Measurements from ENCODE around the gene ANKS1B. TPM values are rescaled to one million over a fixed set of nuclear protein-coding genes. Genes with fewer than 3 reads are reported as not detected.
"Not testable (repeated sequence)": the region's sequence is repeated elsewhere in the genome, so short reads cannot be mapped to it uniquely, and the experiment has no call there.

Gene ANKS1B
- total and polyA plus RNA-seq, 7 donors, result 0.46 to 7.4 (median 3.6) TPM

GRCh38 chr12:99649551-99649950 lies 335.2 kb downstream of the ANKS1B start:
- no peak for ATAC-seq
- no peaks in the 10 kb centered on the region for H3K9me3 ChIP-seq
- no peak for TF ChIP-seq CTCF (IDR thresholded peaks at IDR 0.05)
- no peaks in the 10 kb centered on the region for H3K36me3 ChIP-seq (ENCODE audit: insufficient read depth in 1 of 2, low read depth in 1 of 2)
- intact Hi-C loops (cut with DNase I), result no loop called here
- H3K4me1 ChIP-seq, result no peaks in the 10 kb centered on the region
- H3K4me3 ChIP-seq, result no peak overlapping the region
- WGBS, 3 donors, result 62 to 69% (median 64%) methylated on average over 1 of the region's 1 CpG
- DNase-seq, result no peak
- no peaks in the 10 kb centered on the region for H3K27me3 ChIP-seq (ENCODE audit: insufficient read depth in 3 of 3, low read length in 2 of 3)
- no peak overlapping the region for H3K27ac ChIP-seq

- H3K36me3 ChIP-seq (ENCODE audit: insufficient read depth in 1 of 2, low read depth in 1 of 2), result no peaks in the 10 kb centered on the region
- ATAC-seq, result no peak
- DNase-seq, result no peak
- H3K4me1 ChIP-seq, result no peaks in the 10 kb centered on the region
- no peak for TF ChIP-seq CTCF (IDR thresholded peaks at IDR 0.05)
- no peaks in the 10 kb centered on the region for H3K27me3 ChIP-seq (ENCODE audit: insufficient read depth in 3 of 3, low read length in 2 of 3)
- no peak overlapping the region for H3K4me3 ChIP-seq
- no peaks in the 10 kb centered on the region for H3K9me3 ChIP-seq
- intact Hi-C loops (cut with DNase I), result no loop called here
- WGBS, 3 donors, result 87 to 90% (median 87%) methylated on average over 14 of the region's 14 CpGs
- no peak overlapping the region for H3K27ac ChIP-seq
Observed at GRCh38 chr12:99648183-99648582, 336.6 kb downstream of the ANKS1B start.

DNA sequence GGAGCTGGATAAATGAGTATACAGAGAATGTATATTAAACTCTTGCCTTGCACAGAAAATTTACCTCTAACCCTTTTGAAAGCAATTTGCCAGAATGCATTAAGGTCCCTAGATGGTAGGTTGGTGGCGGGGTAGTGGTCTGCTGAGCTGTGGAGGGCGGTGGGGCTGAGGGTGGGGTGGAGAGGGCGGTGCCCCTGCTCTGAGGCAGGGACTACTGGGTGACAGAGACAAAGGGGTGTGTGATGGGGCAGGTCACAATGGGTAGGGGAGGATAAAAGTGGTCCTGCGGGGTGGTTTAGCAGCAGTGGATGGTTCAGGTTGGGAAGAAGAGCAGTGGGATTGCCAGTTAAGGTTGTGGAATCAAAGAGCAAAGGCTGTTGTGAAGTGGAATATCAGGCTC lies 337.3 kb downstream of the ANKS1B start, which contains the start of gene GARIN6:
Gene GARIN6, plus strand, starts transcription at position 301 of the 400 bp plus-strand sequence. CDS start 422 bp downstream, outside the sequence.
- TF ChIP-seq CTCF (IDR thresholded peaks at IDR 0.05), result no peak
- no peak for DNase-seq
- no peaks in the 10 kb centered on the region for H3K36me3 ChIP-seq (ENCODE audit: insufficient read depth in 1 of 2, low read depth in 1 of 2)
- WGBS, 3 donors, result 86 to 98% (median 89%) methylated on average over 4 of the region's 4 CpGs
- H3K27me3 ChIP-seq (ENCODE audit: insufficient read depth in 3 of 3, low read length in 2 of 3), result no peaks in the 10 kb centered on the region
- H3K9me3 ChIP-seq, result no peaks in the 10 kb centered on the region
- no peak within 1 kb of the TSS for H3K4me3 ChIP-seq
- H3K4me1 ChIP-seq, result no peaks in the 10 kb centered on the region
- no peak for ATAC-seq
- intact Hi-C loops (cut with DNase I), result no loop called here
- H3K27ac ChIP-seq, result no peak within 1 kb of the TSS

DNA sequence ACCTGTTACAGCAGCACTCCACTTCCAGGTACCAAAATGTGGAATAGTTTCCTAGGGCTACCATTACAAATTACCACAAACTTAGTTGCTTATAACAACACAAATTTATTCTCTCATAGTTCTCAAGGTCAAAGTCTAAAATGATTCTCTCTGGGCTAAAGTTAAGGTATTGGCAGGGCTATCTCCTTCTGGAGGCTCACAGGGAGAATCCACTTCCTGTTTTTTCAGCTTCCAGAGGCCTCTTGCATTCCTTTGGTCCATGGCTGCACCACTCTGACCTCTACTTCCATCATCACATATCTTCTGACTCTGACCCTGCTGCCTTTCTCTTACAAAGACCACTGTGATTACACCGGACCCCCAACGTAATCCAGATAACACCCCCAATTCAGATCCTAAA lies 340.1 kb downstream of the ANKS1B start:
- H3K4me3 ChIP-seq, result no peak overlapping the region
- no peaks in the 10 kb centered on the region for H3K27me3 ChIP-seq (ENCODE audit: insufficient read depth in 3 of 3, low read length in 2 of 3)
- ATAC-seq (no peak), DNase-seq (no peak)
- no peaks in the 10 kb centered on the region for H3K9me3 ChIP-seq
- intact Hi-C loops (cut with DNase I), result no loop called here
- H3K4me1 ChIP-seq, result no peaks in the 10 kb centered on the region
- H3K36me3 ChIP-seq (ENCODE audit: insufficient read depth in 1 of 2, low read depth in 1 of 2), result no peaks in the 10 kb centered on the region
- TF ChIP-seq CTCF (IDR thresholded peaks at IDR 0.05), result no peak
- H3K27ac ChIP-seq, result no peak overlapping the region
- WGBS, 3 donors, result 81 to 87% (median 86%) methylated on average over 2 of the region's 2 CpGs

DNA sequence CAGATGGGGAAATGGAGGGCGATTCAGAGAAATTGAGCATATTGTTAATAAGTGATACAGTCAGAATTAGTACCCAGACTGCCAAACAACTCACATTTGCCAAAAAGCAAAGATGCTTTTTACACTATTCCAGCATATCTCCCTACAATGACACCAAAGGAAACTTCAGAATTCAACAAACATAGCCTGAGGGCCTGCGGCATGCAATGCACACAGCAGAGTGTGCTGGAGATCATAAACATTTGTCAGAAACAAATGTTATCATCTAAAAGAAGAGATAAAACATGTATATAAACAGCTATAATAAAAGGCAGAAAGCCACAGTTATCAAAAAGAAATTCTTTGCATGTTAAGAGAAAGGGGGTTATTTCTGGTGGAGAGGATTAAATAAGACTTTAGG lies 357.3 kb downstream of the ANKS1B start:
- Histone ChIP-seq H3K9me3 (no peaks in the 10 kb centered on the region), H3K4me3 (no peak overlapping the region), H3K4me1 (no peaks in the 10 kb centered on the region), H3K27ac (no peak overlapping the region), H3K27me3 (ENCODE audit: insufficient read depth in 3 of 3, low read length in 2 of 3) (no peaks in the 10 kb centered on the region), H3K36me3 (ENCODE audit: insufficient read depth in 1 of 2, low read depth in 1 of 2) (no peaks in the 10 kb centered on the region)
- intact Hi-C loops (cut with DNase I), result no loop called here
- ATAC-seq, result no peak
- WGBS, 3 donors, result 81 to 90% (median 83%) methylated on average over 2 of the region's 2 CpGs
- no peak for TF ChIP-seq CTCF (IDR thresholded peaks at IDR 0.05)
- DNase-seq, result no peak

- intact Hi-C loops (cut with DNase I); H3K4me3 ChIP-seq; H3K36me3 ChIP-seq (ENCODE audit: insufficient read depth in 1 of 2, low read depth in 1 of 2); H3K27me3 ChIP-seq (ENCODE audit: insufficient read depth in 3 of 3, low read length in 2 of 3); DNase-seq; H3K9me3 ChIP-seq; ATAC-seq; H3K4me1 ChIP-seq; H3K27ac ChIP-seq: not testable (repeated sequence)
- 88 to 91% (median 90%) methylated on average over 2 of the region's 2 CpGs for WGBS, 3 donors
Observed at GRCh38 chr12:99624591-99624990, 360.1 kb downstream of the ANKS1B start.
